Measurements from ENCODE around the gene SPDYE4.
"Not testable (repeated sequence)": the region's sequence is repeated elsewhere in the genome, so short reads cannot be mapped to it uniquely, and the experiment has no call there.

The SPDYE4 gene, protein sequence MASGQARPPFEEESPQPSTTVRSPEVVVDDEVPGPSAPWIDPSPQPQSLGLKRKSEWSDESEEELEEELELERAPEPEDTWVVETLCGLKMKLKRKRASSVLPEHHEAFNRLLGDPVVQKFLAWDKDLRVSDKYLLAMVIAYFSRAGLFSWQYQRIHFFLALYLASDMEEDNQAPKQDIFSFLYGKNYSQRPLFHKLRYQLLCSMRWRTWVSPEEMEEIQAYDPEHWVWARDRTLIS

DNA sequence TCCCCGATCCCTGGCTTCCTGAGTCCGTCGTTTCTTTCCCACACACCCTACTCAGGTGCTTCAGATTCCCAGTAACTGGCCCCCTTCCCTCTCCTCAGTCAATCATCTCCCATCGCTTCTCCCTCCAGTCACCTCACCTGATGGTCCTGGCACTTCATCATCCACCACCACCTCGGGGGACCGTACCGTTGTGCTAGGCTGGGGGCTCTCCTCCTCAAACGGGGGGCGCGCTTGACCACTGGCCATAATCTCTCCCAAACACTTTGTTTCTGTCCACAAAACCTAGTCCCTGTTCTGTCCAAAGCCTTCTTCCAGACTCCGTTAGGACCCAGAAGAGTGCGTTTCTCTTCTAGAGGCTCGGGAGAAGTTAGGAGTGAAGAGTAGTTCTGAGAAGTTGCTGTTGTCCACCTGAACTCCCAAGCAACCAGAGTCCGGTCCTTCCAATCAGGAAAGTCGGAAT is at the start of gene SPDYE4:
Gene SPDYE4, minus strand, starts transcription at position 410 of the 460 bp plus-strand sequence. Its CDS starts 164 bp downstream, at position 246.
- no peak within 1 kb of the TSS for H3K4me3 Mint-ChIP-seq
- H3K9me3 Mint-ChIP-seq = no peaks in the 10 kb centered on the region
- peaks cover 1% of the 10 kb centered on the region for H3K4me1 Mint-ChIP-seq (ENCODE audit: low read depth)
- H3K36me3 Mint-ChIP-seq (ENCODE audit: low read depth) = no peaks in the 10 kb centered on the region
- H3K27me3 Mint-ChIP-seq (ENCODE audit: low read depth) = peaks cover 15% of the 10 kb centered on the region
- DNase-seq (ENCODE audit: low spot score) = no peak
- H3K27ac Mint-ChIP-seq = no peak within 1 kb of the TSS

DNA sequence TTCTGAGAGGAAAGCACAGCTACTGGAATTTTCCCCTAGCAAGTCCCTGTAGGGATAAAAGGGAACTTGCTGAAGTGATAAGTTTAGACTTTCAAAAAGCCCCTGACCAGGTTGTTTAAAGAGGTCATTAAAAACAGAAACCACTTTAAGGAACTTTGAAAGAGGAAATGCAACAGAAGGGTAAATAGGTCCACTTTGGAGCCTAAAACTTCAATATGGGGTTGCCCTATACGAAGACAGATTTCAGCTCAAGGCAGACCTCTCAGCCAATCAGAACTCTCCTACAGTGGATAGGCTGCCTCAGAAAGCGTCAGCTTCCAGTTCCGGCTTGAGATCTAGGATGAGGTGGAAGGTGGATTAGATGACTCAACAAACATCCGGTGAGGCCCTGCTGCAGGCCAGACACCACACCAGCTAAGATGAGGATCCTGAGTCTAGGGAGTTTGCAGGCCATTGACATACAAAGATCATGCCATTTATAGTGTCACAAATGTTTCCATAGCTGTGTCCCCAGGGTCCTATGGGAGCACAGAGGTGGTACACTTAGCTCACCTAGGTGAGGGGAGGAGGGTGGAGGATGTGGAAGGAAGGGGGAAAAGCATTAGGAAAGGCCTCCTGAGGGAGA is 48.7 kb upstream of the SPDYE4 start:
- H3K4me3 Mint-ChIP-seq = no peak overlapping the region
- H3K9me3 Mint-ChIP-seq = no peaks in the 10 kb centered on the region
- no peaks in the 10 kb centered on the region for H3K27me3 Mint-ChIP-seq (ENCODE audit: low read depth)
- DNase-seq (ENCODE audit: low spot score) = no peak
- peaks cover 45% of the 10 kb centered on the region for H3K36me3 Mint-ChIP-seq (ENCODE audit: low read depth)
- H3K4me1 Mint-ChIP-seq (ENCODE audit: low read depth) = peaks cover 1% of the 10 kb centered on the region
- no peak overlapping the region for H3K27ac Mint-ChIP-seq

DNA sequence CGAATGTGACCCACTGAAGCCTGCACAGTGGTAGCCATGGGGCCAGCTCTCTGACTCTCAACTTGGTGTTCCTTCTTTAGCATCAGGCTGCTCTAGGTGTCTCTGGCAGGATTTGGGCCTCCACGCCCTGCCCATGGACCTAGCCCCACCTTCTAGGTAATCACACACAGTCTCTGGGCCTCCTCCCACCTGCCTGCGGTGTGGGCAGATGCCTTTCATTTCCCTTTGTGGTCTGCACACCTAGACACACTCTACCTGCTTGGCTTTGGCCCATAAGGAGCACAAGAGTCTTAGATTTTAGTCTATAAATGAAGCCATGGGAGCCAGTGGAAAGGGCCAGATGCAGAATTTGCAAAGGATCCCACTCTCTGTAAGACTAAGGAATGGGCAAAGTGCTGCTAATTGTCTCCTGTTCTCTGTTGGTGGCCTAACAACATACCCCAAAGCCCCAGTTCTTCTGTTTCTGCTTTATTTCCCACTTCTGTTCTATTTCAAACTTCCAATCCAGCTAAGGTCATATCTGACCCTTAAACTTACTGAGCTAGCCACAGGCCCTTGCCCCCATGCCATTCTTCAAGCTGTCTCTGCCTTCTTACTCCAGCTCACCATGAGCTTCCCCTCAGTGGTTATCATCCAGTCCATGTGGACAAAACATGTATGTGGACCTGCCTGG is 48.0 kb upstream of the SPDYE4 start:
- H3K36me3 Mint-ChIP-seq (ENCODE audit: low read depth) = peaks cover 39% of the 10 kb centered on the region
- peaks cover 1% of the 10 kb centered on the region for H3K4me1 Mint-ChIP-seq (ENCODE audit: low read depth)
- no peaks in the 10 kb centered on the region for H3K9me3 Mint-ChIP-seq
- no peak overlapping the region for H3K27ac Mint-ChIP-seq
- H3K27me3 Mint-ChIP-seq (ENCODE audit: low read depth) = no peaks in the 10 kb centered on the region
- no peak overlapping the region for H3K4me3 Mint-ChIP-seq
- no peak for DNase-seq (ENCODE audit: low spot score)

DNA sequence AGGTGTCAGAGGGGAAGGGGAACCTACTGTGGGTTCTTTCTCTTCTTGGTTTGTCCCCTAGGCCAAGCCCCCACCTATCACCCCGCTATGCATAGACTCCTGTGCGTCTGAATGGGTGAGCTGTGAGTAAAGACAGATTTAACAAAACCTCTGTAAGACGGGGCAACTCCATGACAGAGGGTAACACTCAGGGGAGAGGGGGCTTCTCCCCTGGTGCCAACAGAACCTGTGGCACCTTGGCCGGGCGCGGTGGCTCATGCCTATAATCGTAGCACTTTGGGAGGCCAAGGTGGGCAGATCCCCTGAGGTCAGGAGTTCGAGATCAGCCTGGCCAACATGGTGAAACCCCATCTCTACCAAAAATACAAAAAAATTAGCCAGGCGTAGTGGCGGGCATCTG is 47.0 kb upstream of the SPDYE4 start:
- DNase-seq (ENCODE audit: low spot score); H3K4me1 Mint-ChIP-seq (ENCODE audit: low read depth); H3K9me3 Mint-ChIP-seq; H3K27ac Mint-ChIP-seq; H3K27me3 Mint-ChIP-seq (ENCODE audit: low read depth); H3K4me3 Mint-ChIP-seq: not testable (repeated sequence)
- H3K36me3 Mint-ChIP-seq (ENCODE audit: low read depth) = peaks cover 33% of the 10 kb centered on the region

DNA sequence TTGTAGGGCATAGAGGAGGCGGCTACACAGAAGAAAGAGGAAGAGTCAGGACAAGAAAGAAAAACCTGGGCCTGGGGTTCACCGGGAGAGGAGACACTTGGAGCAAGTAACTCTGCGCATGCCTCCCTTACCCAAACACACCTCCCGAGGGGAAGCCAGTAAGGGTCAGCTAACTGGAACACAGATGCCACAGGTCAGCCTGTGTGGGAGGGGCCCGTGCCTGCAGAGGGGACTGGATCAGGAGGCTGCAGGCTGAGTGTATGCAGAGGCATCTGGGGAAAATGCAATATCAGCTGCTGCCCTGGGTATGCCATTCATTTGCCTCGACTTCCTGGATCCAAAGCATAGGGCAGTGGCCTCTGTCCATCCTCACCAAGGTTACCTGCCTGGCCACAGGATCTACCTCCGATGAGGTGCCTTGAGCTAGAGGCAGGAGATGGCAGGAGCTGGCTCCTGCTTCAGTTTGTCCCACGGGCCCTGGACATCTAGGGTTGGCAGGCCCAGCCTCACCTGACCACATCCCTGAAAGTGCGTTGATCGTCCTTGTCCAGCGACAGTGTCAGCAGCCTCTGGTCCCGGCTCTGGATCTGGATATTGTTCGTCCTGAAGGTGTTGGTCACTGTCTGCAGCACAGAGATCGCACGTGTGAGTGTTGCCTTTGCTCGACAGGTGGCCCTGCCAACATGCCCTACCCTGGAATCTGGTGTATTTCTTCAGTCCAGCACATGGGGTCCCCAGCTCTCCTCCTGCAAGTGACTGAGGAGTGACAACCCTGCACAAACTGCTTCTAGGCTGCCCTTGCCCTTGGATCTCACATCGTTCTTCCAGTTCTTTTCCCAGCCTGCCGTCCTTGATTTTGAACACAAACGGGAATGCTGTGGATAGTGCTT is 45.4 kb upstream of the SPDYE4 start:
- peaks cover 1% of the 10 kb centered on the region for H3K4me1 Mint-ChIP-seq (ENCODE audit: low read depth)
- H3K27ac Mint-ChIP-seq = no peak overlapping the region
- H3K9me3 Mint-ChIP-seq = no peaks in the 10 kb centered on the region
- H3K27me3 Mint-ChIP-seq (ENCODE audit: low read depth) = no peaks in the 10 kb centered on the region
- H3K4me3 Mint-ChIP-seq = no peak overlapping the region
- no peak for DNase-seq (ENCODE audit: low spot score)
- peaks cover 26% of the 10 kb centered on the region for H3K36me3 Mint-ChIP-seq (ENCODE audit: low read depth)

DNA sequence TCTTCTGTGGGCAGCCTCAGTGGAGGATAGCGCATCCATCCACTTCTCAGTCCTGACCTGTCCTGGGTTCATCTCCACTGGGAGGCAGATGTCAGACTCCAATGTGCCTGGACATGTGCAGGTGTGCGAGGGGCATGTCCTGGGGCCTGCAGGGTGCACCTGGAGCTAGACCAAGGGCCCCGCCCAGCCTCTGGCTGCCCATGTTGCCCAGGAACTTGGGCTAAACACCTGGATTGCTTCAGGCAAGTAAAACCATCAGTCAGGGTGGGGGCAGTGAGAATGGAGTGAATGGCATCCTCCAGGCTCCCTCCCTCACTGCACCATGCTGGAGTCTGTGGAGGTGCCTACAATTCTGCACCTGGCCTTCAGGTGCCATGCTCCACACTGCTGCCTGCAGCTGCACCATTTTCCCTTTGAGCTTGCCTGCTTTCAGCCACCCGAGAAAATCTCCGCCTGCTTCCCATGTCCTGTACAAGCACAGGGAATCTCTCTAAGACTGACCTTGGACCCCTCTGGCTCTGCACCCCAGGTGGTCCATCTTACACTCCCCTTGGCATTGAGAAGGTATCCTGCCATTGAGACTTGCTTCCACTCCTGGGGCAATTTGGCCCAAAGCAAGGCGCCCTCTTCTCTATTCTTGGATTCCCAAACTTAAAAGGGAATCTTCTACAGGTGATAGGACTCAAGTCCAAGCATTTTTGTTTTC is 42.9 kb upstream of the SPDYE4 start:
- no peaks in the 10 kb centered on the region for H3K9me3 Mint-ChIP-seq
- no peak overlapping the region for H3K4me3 Mint-ChIP-seq
- no peak overlapping the region for H3K27ac Mint-ChIP-seq
- DNase-seq (ENCODE audit: low spot score) = no peak
- no peaks in the 10 kb centered on the region for H3K4me1 Mint-ChIP-seq (ENCODE audit: low read depth)
- peaks cover 10% of the 10 kb centered on the region for H3K36me3 Mint-ChIP-seq (ENCODE audit: low read depth)
- H3K27me3 Mint-ChIP-seq (ENCODE audit: low read depth) = no peaks in the 10 kb centered on the region

DNA sequence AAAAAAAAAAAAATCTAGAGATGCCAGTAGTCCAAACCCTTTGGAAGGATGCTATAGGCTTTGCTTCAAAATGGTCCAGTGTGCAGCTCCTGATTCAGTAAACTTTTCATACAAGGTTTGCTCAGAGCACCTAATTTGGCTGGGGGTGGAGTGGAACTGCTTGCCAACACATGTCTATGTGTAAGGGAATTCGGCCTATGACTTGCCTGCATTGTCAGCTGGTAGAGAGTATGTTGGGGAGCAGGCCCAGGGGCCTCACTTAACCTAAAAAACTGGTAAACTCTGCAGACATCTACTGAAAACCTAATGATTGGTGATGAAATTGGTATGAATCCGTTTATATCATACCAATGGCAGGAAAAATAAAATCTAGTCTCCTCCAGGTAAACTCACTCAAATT is 42.3 kb upstream of the SPDYE4 start:
- no peak overlapping the region for H3K27ac Mint-ChIP-seq
- DNase-seq (ENCODE audit: low spot score) = no peak
- no peaks in the 10 kb centered on the region for H3K9me3 Mint-ChIP-seq
- no peaks in the 10 kb centered on the region for H3K27me3 Mint-ChIP-seq (ENCODE audit: low read depth)
- H3K4me3 Mint-ChIP-seq = no peak overlapping the region
- H3K36me3 Mint-ChIP-seq (ENCODE audit: low read depth) = peaks cover 10% of the 10 kb centered on the region
- no peaks in the 10 kb centered on the region for H3K4me1 Mint-ChIP-seq (ENCODE audit: low read depth)

DNA sequence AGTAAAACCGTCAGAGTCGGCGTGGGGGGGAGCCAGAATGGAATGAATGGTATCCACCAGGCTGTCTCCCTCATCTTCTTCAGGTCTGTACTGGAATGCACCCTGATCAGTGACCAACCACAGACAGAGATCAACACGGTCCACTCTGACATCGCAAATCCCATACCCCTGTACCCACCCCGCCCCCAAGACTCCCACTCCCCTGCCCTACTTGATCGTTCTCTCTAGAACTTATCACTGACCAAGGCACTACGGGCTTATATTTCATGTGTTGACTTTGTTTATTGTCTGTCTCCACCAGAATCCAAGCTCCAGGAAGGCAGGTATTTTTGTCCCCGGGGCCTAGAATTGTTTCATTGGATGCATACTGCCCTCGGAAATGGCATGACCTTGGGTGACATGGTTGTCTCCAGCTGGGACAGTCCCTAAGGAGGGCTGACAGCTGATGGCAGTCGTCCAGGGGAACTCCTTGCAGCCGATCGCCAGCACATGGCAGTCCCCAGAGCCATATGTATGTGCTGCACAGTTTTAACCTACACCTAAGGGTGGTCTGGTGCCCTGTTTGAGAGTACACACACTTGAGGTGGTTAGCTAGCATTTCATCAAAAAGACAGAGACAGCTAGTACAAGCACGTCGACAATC is 41.3 kb upstream of the SPDYE4 start:
- Mint-ChIP-seq H3K9me3 (no peaks in the 10 kb centered on the region), H3K4me3 (no peak overlapping the region), H3K4me1 (ENCODE audit: low read depth) (no peaks in the 10 kb centered on the region), H3K27me3 (ENCODE audit: low read depth) (no peaks in the 10 kb centered on the region), H3K27ac (no peak overlapping the region), H3K36me3 (ENCODE audit: low read depth) (peaks cover 10% of the 10 kb centered on the region)
- DNase-seq (ENCODE audit: low spot score) = no peak

DNA sequence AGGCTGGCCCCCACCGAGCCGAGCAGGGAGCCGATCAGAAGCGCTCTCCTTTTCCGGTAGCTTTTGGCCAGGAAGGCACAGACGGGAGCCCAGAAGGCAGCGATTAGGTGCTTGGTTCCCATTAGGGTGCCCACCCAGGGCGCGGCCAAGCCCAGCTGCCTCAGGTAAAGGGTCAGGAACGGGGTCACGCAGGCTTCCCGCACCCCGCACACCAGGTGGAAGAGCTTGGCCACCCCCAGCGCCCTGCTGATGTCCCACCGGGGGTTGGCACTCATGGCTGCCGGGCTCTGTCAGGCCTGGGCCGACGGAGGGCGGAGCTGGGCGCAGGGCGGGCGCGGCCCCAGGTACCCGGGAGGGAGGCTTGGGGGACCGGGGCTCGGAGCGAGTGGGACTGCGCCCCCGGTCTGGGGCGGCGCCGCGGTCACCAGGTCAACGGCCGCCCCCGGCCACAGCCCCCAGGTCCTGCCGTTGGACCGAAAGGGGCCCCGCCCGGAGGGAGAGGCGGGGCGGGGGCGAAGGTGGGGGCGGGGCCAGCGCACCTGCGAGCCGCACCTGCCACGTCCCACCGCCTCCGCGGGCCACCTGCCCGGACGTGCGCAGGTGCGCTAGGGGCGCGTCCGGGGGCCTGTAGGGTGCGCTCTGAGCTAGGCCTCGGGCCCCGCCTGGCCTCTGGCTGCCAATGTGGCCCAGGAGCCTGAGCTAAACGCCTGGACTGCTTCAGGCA is 40.7 kb upstream of the SPDYE4 start, which contains the start of gene MFSD6L:
Gene MFSD6L, minus strand, starts transcription at position 520 of the 724 bp plus-strand sequence. Its CDS starts 245 bp downstream, at position 275.
- no peaks in the 10 kb centered on the region for H3K4me1 Mint-ChIP-seq (ENCODE audit: low read depth)
- H3K27me3 Mint-ChIP-seq (ENCODE audit: low read depth) = no peaks in the 10 kb centered on the region
- H3K4me3 Mint-ChIP-seq = no peak within 1 kb of the TSS
- H3K9me3 Mint-ChIP-seq = no peaks in the 10 kb centered on the region
- peaks cover 10% of the 10 kb centered on the region for H3K36me3 Mint-ChIP-seq (ENCODE audit: low read depth)
- DNase-seq (ENCODE audit: low spot score) = no peak
- no peak within 1 kb of the TSS for H3K27ac Mint-ChIP-seq

DNA sequence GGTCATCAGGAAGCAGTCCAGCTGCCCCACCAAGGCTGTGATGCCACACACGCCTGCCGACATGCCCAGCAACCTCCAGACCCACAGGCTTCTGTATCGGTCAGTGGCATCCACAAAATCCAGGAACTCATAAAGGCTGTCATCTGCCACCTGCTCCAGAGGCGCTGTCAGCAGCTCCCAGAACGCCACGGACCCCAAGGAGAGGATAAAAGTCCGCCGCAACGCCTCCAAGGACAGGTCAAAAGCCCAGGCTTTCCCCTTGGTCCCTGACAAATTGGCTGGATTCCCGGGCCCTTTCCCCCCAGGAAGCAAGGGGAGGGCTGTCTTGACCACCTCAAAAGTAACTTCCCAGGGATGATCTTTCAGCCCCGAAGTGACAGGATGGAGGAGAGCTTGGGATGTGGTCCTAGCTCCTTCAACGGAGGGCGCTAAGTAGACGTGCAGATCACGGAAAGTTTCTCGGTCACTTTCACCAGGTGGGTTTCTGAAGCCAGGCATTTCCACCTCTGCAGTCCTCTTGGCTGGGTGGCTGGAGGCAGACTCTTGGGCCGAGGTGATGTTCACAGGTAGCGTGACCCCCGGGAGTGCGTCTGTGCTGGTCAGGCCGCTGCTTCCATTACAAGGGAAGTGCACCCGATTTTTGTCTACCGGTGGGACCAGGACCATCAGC is 40.0 kb upstream of the SPDYE4 start:
- no peak overlapping the region for H3K4me3 Mint-ChIP-seq
- H3K9me3 Mint-ChIP-seq = no peaks in the 10 kb centered on the region
- H3K27me3 Mint-ChIP-seq (ENCODE audit: low read depth) = no peaks in the 10 kb centered on the region
- peaks cover 9% of the 10 kb centered on the region for H3K36me3 Mint-ChIP-seq (ENCODE audit: low read depth)
- H3K27ac Mint-ChIP-seq = no peak overlapping the region
- no peak for DNase-seq (ENCODE audit: low spot score)
- no peaks in the 10 kb centered on the region for H3K4me1 Mint-ChIP-seq (ENCODE audit: low read depth)

DNA sequence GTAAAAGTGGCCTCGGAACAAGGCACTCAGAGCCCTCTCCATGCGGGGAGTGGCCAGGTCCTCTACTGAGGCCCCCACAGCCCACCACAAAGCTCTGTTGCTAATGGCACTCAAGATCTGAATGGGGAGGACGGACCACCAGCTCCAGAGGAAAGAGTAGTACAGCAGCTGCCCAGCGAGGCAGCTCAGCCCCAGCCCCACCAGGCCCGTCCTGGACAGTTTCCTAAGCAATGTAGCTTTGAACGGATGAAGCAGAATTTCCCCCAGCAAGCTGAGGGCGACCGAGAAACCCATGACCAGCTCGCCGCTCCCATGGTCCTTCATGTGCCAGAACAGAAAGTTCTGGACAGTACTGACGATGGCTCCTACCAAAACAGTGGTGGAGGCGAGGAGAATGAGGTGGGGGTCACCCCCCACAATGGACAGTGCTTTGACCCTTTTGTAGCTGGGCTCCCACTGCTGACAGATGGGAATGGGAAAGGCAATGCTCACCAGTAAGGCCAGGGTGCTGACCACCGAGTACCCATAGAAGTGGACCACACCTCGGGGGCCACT is 39.4 kb upstream of the SPDYE4 start:
- H3K36me3 Mint-ChIP-seq (ENCODE audit: low read depth) = peaks cover 6% of the 10 kb centered on the region
- H3K9me3 Mint-ChIP-seq = no peaks in the 10 kb centered on the region
- H3K4me3 Mint-ChIP-seq = no peak overlapping the region
- H3K4me1 Mint-ChIP-seq (ENCODE audit: low read depth) = no peaks in the 10 kb centered on the region
- H3K27me3 Mint-ChIP-seq (ENCODE audit: low read depth) = no peaks in the 10 kb centered on the region
- no peak for DNase-seq (ENCODE audit: low spot score)
- H3K27ac Mint-ChIP-seq = no peak overlapping the region

DNA sequence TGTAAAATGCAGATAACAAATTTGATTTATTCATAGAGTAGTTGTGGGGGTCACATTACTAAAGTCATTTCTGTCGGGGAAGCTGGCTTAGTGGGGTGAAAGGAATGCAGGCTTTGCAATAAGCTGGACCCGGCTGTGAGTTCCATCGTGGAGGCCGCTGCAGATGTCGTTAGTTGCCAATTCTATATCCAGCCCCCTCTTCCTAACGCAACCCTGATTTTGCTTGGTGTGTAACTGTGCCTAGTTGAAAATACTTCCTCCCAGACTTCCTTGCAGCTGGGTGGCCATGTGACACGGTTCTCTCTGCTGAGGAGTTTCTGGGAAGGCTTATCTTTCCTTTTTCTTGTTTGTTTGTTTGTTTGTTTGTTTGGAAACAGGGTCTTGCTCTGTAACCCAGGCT is 36.3 kb upstream of the SPDYE4 start:
- DNase-seq (ENCODE audit: low spot score) = no peak
- H3K27me3 Mint-ChIP-seq (ENCODE audit: low read depth) = no peaks in the 10 kb centered on the region
- H3K9me3 Mint-ChIP-seq = no peaks in the 10 kb centered on the region
- H3K4me1 Mint-ChIP-seq (ENCODE audit: low read depth) = no peaks in the 10 kb centered on the region
- no peak overlapping the region for H3K27ac Mint-ChIP-seq
- H3K4me3 Mint-ChIP-seq = no peak overlapping the region
- H3K36me3 Mint-ChIP-seq (ENCODE audit: low read depth) = no peaks in the 10 kb centered on the region

All from T-helper 2 cell treated with Interferon-gamma antibody and Interleukin-4, amounts not matched to agents 5 μg/mL and 100 μg/mL, for 36 hours (primary cell).